Measurements from ENCODE around the gene GAS7.

The GAS7 gene

DNA sequence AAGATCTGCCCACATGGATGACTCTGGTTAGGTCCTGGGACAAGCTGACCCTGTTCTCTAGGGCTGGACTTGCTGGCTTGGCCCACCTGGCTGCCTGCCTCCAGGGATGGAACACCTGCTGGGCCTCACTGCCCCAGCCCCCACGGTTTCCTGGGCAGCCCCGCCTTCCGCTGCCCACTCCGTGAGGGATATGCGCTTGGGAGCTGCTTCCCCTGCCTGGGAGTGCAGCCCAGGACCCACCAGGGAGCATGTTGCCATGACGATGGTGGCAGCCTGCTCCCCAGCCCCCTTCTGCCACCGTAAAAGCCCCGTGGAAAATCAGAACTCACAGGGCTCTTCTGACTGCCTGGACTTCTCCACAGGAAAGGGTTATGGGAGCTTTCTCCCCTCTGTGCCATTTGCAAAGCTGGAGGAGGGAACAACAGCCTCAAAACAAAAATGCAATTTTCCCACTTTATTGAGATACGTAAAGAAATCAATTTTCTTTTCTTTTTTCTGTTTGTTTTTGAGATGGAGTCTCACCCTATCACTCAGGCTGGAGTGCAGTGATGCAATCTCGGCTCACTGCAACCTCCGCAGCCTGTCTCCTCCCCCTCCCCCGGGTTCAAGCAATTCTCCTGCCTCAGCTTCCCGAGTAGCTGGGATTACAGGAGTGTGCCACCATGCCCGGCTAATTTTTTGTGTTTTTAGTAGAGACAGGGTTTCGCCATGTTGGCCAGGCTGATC, 18.0 kb upstream of the GAS7 start:
- no peak overlapping the region for H3K4me3 ChIP-seq (ENCODE audit: low read length)
- TF ChIP-seq, protein P1, sequence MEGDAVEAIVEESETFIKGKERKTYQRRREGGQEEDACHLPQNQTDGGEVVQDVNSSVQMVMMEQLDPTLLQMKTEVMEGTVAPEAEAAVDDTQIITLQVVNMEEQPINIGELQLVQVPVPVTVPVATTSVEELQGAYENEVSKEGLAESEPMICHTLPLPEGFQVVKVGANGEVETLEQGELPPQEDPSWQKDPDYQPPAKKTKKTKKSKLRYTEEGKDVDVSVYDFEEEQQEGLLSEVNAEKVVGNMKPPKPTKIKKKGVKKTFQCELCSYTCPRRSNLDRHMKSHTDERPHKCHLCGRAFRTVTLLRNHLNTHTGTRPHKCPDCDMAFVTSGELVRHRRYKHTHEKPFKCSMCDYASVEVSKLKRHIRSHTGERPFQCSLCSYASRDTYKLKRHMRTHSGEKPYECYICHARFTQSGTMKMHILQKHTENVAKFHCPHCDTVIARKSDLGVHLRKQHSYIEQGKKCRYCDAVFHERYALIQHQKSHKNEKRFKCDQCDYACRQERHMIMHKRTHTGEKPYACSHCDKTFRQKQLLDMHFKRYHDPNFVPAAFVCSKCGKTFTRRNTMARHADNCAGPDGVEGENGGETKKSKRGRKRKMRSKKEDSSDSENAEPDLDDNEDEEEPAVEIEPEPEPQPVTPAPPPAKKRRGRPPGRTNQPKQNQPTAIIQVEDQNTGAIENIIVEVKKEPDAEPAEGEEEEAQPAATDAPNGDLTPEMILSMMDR (IDR thresholded peaks at IDR 0.05; ENCODE audit: insufficient read depth, low read depth, low read length, missing control alignments), result no peak
- DNase-seq (ENCODE audit: low read depth), result no peak

DNA sequence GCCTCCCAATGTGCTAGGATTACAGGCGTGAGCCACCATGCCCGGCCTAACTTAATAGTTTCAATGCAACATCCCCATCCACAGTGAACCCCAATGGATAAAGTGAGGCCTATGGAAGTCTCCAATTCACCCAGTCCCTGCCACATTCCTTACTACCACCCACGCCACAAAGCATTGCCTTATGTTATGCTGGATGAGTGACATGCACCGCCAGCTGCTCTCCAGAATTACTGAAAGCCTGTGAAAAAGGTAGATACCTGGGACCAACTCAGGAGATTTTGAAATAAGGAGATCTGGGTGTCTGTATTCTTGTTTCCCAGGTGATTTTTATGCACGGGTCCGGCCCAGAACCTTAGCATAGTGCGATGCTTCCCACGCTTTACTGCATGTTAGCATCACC, 16.9 kb upstream of the GAS7 start:
- H3K4me3 ChIP-seq (ENCODE audit: low read length), result no peak overlapping the region
- TF ChIP-seq, protein P1 (IDR thresholded peaks at IDR 0.05; ENCODE audit: insufficient read depth, low read depth, low read length, missing control alignments), result no peak
- DNase-seq (ENCODE audit: low read depth), result no peak

DNA sequence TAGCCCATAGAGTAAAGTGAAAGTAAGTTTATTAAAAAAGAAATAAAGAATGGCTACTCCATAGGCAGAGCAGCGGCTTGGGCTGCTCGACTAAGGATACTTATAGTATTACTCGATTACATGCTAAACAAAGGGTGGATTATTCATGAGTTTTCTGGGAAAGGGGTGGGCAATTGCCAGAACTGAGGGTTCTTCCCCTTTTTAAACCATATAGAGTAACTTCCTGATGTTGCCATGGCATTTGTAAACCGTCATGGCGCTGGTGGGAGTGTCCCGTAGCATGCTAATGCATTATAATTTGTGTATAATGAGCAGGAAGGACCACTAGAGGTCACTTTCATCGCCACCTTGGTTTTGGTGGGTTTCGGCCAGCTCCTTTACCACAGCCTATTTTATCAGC, 13.3 kb upstream of the GAS7 start:
- TF ChIP-seq, protein P1 (IDR thresholded peaks at IDR 0.05; ENCODE audit: insufficient read depth, low read depth, low read length, missing control alignments), result no peak
- no peak for DNase-seq (ENCODE audit: low read depth)
- H3K4me3 ChIP-seq (ENCODE audit: low read length), result no peak overlapping the region

- peak; percentile 18 for DNase-seq (ENCODE audit: low read depth)
- no peak overlapping the region for H3K4me3 ChIP-seq (ENCODE audit: low read length)
Measured at GRCh38 chr17:10210151-10210574, 11.8 kb upstream of the GAS7 start.

DNA sequence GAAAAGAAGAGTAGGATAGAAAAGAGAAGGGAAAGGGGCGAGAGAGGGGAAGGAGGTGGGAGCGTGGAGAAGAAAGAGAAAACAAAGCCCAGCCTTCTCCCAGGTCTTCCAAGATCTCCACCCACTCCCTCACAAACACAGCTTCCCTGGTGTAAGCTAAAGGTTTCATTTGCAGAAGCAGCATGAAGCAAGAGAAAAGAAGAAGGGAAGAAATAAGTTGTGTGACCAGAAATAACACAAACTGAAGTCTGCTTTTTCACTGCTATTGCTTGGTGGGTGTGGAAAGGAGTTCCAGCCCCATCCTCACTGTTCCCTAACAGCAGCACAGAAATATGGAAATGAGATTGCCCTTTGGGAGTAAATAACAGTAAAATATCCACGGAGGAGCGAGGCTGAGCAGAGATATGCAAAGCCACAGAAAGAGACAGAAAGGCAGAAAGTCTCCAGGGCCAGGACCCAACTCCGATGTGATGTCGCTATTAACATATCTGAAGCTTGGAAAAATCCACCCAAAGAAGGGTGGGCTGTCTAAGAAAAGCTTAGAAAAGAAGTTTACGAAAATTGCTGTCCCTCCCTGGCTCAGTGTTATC, 10.3 kb upstream of the GAS7 start:
- H3K4me3 ChIP-seq (ENCODE audit: low read length), result no peak overlapping the region
- DNase-seq (ENCODE audit: low read depth), result no peak
- TF ChIP-seq, protein P1 (IDR thresholded peaks at IDR 0.05; ENCODE audit: insufficient read depth, low read depth, low read length, missing control alignments), result no peak

More at GRCh38 chr17:10210151-10210574, 11.8 kb upstream of the GAS7 start:
- TF ChIP-seq, protein P1 (IDR thresholded peaks at IDR 0.05; ENCODE audit: insufficient read depth, low read depth, low read length, missing control alignments), result no peak

- TF ChIP-seq, protein P1 (IDR thresholded peaks at IDR 0.05; ENCODE audit: insufficient read depth, low read depth, low read length, missing control alignments), result no peak
- H3K4me3 ChIP-seq (ENCODE audit: low read length), result no peak overlapping the region
- no peak for DNase-seq (ENCODE audit: low read depth)
Measured at GRCh38 chr17:10207153-10207552, 8.7 kb upstream of the GAS7 start.
